ENCODE results near the gene FAM117A.
A peak's percentile ranks its signal among the peaks of the same experiment; 100 is the strongest.

Gene FAM117A

GRCh38 chr17:49705254-49705653, 58.7 kb downstream of the FAM117A start:
- no peak for DNase-seq (ENCODE audit: low spot score)
- Histone ChIP-seq H3K4me3 (no peak overlapping the region), H3K27ac (no peak overlapping the region)
- TF ChIP-seq, protein P1, sequence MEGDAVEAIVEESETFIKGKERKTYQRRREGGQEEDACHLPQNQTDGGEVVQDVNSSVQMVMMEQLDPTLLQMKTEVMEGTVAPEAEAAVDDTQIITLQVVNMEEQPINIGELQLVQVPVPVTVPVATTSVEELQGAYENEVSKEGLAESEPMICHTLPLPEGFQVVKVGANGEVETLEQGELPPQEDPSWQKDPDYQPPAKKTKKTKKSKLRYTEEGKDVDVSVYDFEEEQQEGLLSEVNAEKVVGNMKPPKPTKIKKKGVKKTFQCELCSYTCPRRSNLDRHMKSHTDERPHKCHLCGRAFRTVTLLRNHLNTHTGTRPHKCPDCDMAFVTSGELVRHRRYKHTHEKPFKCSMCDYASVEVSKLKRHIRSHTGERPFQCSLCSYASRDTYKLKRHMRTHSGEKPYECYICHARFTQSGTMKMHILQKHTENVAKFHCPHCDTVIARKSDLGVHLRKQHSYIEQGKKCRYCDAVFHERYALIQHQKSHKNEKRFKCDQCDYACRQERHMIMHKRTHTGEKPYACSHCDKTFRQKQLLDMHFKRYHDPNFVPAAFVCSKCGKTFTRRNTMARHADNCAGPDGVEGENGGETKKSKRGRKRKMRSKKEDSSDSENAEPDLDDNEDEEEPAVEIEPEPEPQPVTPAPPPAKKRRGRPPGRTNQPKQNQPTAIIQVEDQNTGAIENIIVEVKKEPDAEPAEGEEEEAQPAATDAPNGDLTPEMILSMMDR (IDR thresholded peaks at IDR 0.05), result no peak

GRCh38 chr17:49703557-49704277, 60.2 kb downstream of the FAM117A start:
- no peak for DNase-seq (ENCODE audit: low spot score)
- H3K27ac ChIP-seq, result no peak overlapping the region
- H3K4me3 ChIP-seq, result no peak overlapping the region
- TF ChIP-seq, protein P1 (IDR thresholded peaks at IDR 0.05), result peak; percentile 17

DNA sequence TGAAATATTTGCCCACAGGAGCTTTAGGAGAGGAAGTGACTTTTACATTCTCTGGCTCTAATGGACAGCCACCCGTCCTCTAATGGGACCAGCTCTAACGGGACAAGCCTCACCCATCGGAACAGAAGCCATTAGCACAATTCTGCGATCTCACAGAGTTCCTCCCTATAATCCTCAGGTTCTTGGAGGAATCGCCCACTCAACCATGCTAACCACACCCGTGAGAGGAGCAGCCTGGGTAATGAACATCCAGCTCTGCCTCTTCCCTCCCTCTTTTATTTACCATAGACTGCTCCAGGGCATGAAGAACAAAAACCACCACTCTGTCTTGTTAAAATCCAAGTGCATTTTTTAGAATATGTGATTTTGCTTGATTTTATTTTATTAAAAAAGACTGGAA, 63.0 kb downstream of the FAM117A start:
- DNase-seq (ENCODE audit: low spot score), result no peak
- Histone ChIP-seq H3K4me3 (no peak overlapping the region), H3K27ac (no peak overlapping the region)
- TF ChIP-seq, protein P1 (IDR thresholded peaks at IDR 0.05), result no peak

DNA sequence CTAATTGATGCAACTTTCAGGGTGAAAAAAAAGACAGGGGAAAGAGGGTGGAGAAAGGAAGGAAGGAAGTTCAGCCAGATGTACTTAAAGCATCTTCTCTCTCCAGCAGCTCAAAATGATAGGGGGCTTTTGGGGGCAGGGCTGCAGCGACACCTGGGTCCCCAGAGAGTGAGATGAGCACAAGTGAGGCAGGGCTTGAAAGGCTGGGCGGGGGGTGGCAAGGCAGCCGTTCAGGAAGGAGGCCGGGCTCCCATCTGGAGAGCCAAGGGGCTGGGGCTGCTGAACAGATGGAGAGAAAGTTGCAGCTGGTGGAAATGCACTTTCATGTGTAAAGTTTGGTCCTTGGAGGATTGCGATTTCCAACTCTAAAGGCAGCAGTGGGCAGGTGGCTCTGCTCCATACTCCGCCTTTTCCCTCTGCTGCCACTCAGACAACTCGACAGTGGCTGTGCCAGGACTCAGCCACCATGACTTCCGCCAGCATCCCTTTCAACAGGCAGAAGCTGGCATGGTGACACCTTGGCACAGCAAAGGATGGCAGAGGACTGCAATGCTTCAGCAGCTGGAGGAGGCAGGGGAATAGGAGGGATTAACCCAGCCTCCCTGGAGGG, 63.9 kb downstream of the FAM117A start:
- H3K27ac ChIP-seq, result no peak overlapping the region
- TF ChIP-seq, protein P1 (IDR thresholded peaks at IDR 0.05), result no peak
- DNase-seq (ENCODE audit: low spot score), result no peak
- no peak overlapping the region for H3K4me3 ChIP-seq

DNA sequence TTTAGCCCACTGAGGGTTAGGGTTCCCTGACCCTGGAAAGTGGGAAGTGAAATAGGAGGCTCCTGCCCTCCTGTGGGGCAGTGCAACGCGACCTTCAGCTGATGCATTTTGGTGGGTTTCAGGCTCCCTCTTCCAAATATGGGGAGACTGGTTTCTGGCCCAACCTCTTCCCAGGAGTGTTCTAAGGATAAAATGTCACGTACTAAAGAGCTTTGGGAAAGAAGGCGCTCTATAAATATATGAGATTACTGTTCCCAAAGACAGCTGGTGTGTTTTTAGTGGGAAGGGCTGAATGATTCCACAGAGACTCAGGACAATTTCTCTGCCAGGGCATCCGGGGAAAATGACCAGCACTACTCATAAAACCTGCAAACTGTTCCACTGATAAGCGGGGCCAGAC, 65.9 kb downstream of the FAM117A start:
- TF ChIP-seq, protein P1 (IDR thresholded peaks at IDR 0.05), result no peak
- Histone ChIP-seq H3K27ac (peak overlapping the region; percentile 60 to 74), H3K4me3 (no peak overlapping the region)
- DNase-seq (ENCODE audit: low spot score), result no peak

GRCh38 chr17:49696233-49696761, 67.6 kb downstream of the FAM117A start:
- no peak overlapping the region for H3K4me3 ChIP-seq
- peak overlapping the region; percentile 45 to 70 for H3K27ac ChIP-seq
- DNase-seq (ENCODE audit: low spot score), result no peak
- TF ChIP-seq, protein P1 (IDR thresholded peaks at IDR 0.05), result no peak
